T-helper 2 cell (primary cell): ENCODE results near the gene TP53TG5.
A peak's percentile ranks its signal among the peaks of the same experiment; 100 is the strongest.
"Not testable (repeated sequence)": the region's sequence is repeated elsewhere in the genome, so short reads cannot be mapped to it uniquely, and the experiment has no call there.

ENCODE experiments used
- DNase-seq, 5 experiments: peaks; one replicate each; pipeline versions ENCODE4 v3.0.0 to v3.0.0-alpha.2; 2012 to 2022

TP53TG5 gene

DNA sequence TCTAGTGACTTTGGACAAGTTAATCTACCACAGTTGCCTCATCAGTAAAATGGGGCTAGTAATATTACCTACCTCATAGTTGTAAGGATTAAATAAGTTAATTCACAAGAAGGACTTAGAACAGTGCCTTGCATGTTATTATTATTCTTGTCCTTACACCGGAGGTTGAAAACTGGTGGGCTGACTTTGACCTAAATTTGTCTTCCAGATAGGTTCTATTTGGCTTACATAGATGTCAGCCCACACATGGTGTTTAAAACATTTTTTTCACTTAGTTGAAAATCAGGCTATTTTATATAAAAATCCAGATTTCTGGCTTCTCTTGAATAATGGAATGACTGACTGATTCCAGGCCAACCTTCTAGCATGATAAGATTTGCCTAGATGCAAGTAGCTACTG lies 11.9 kb downstream of the TP53TG5 start:
- DNase-seq: no peak

DNA sequence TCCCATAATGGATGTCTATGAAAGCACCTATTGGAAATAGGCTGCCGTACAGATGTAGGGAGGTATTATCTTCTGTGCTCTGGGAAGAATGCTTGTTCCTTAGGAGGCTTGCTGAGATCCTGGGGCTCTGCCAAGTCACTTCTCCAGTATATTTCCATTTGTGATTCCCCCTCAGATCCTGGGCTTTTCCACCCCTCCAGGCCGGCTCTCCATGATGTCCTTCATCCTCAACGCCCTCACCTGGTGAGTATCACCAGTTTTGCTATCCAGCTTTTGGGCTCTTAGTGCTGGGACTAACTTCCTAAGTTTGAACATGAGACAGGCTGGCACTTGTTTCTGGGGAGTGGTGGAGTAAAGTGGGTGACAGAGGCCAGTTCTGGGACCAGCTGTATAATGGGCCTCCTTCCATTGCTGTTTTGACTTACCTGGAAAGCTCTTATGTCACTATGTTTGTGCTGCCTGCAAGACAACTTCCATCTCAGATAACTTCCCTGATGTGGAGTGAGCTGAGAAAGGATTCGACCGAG lies 12.6 kb downstream of the TP53TG5 start:
- DNase-seq: no peak

- no peak for DNase-seq
Measured at GRCh38 chr20:45363611-45364492, 14.3 kb downstream of the TP53TG5 start.

DNA sequence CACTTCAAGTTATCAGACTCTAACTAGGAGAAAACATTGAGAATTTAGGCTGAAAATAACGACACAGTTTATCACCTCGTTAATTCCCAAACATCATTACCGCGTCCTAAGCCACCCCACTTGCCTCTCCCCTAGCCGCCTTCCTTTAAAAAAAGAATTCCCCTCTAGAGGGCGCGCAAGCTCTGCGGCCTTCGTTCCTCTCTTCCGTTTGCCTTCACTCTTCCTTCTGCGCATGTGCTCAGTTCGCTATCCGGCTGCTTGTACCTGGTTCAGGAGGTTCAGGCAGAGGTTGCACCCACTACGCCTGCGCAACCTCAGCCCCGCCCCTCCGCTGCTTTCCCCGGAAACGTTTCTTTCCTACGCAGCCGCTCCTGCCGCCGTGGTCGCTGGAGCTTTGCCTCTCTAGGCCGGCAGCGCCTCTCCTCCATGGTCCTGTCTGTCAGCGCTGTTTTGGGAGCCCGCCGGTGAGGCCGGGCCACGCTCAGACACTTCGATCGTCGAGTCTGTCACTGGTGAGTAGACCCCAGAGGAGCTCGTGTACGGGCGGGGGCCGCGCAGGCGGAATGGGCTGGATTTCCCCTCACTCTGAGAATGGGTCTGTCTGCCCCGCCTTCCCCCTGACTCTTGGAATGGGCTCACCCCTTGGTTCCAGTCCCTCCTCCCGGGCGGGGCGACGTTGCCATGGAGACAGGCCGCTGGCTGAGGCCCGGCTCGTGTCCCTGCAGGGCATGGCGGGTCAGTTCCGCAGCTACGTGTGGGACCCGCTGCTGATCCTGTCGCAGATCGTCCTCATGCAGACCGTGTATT lies 15.1 kb downstream of the TP53TG5 start, which contains the start of gene SYS1:
SYS1 (plus strand) TSS at position 353 of the 807 bp plus-strand sequence; CDS start at position 729, 376 bp downstream.
- peak; percentile 94 to 98 (median 97) for DNase-seq

- DNase-seq: no peak
Measured at GRCh38 chr20:45361793-45362192, 16.3 kb downstream of the TP53TG5 start.

DNA sequence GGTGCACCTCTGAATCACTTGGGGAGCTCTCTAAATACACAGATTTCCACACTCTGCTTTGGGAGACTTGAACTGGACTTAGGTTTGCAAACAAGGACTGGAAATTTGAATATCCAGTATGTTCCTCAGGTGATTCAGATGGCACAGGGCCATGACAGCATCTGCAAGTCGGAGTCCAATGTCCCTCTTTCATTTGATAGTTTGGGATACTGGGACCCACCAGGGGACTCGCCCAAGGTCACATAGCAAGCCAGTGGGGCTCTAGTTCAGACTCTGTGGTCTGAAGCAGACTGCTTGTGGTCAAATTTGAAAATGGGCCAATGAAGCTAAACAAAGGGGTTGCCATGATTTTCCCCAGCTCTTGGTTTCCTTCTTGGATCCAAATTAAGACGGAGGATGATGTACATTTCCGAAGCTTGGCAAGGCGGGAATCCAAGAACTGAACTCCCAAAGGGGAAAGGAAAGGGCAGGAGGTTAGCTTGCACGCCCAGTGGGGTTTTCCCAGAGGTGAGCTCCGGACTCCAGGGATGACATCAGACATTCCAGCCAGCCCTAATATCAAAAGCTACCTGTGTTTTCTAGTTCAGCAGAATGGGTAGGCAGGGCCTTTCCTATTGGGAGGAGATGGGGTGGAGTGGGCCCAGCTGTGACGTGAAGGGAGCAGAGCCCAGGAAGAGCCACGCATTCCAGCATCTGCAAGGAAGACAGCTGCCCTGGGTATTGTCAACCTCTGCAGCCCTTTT lies 18.5 kb downstream of the TP53TG5 start:
- DNase-seq: no peak

DNA sequence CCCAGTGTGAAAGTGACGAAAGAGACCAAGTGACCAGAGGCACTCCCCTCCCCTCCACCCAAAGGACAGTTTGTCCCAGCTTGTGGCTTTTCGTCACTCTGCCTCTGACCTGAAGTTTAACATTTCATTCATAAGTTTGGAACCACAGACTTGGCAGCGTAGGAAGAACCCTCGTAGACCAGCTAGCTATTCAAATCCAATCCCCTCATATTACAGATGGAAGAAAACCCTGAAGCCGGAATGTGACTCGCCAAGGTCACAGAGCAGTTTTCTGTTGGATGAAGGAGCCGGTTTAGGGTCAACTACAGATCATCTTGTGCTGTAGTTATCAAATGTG lies 19.1 kb downstream of the TP53TG5 start:
- no peak for DNase-seq

DNA sequence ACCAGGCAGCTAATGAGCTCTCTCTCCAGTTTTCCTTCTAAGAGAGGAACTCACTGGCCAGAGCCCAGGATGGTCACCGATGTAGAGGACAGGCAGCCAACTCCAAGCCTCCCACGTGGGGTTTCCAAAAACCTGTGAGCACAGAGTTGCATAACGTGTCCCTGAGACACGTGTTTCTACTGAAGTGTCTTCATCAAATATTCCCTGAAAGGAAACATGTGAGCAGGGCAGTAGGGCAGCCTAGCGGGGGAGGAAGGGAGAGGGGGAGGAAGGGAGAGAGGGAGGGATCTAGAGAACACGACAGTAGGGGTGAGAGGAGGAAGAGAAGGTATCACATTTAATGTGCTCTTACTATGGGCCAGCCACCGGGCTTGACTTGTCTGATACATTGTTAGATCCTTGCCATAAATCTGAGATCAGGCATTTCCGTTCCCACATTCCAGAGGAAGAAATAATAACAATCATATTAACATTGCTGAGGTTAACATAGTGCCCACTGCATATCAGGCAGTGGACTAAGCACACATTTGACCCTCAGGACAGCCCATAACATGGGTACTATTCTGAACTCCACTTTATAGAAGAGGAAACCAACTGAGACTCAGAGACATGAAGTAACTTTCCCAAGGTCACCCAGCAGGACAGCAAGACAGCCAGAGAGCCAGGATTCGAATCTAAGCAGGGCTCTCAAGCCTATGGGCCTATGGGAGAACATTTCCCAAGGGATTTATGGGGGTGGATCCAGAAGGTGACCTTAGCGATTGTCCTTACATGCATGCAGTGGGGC lies 19.6 kb downstream of the TP53TG5 start:
- DNase-seq: no peak

- DNase-seq: peak in 1 of 5 experiments; percentile 71
Measured at GRCh38 chr20:45355209-45356084, 22.7 kb downstream of the TP53TG5 start.

- DNase-seq: peak in 1 of 5 experiments; percentile 24
Measured at GRCh38 chr20:45354423-45355208, 23.5 kb downstream of the TP53TG5 start.

GRCh38 chr20:45353746-45354145 lies 24.4 kb downstream of the TP53TG5 start:
- no peak for DNase-seq

DNA sequence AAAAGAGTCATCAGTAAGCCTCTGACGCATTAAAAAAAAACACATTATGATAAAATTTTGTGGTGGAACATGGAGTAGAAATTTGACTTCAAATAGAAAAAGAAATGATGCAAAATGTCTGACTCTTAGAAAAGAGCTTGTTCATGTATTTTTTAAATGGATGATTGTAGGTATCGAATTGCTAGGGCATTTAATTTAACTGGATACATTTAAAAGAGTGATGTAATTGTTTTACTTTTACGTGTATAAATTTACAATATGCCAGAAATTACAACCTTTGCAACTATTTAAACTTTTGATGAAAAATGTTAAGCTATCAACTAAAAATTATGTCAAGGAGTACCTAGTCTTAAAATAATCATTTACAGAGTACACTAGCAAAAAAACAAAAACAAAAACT lies 25.4 kb downstream of the TP53TG5 start:
- DNase-seq: no peak

DNA sequence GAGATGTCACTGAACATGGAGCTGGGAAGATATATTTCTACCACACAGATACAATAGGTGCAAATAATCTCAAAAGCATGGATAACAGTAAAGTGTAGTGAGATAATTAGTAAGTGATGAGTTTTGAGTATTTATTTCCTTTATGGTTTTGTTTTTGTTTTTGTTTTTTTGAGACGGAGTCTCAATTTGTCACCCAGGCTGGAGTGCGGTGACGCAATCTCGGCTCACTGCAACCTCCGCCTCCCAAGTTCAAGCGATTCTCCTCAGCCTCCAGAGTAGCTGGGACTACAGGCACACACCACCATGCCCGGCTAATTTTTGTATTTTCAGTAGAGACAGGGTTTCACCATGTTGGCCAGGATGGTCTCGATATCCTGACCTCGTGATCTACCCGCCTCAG lies 27.3 kb downstream of the TP53TG5 start:
- DNase-seq: not testable (repeated sequence)

DNA sequence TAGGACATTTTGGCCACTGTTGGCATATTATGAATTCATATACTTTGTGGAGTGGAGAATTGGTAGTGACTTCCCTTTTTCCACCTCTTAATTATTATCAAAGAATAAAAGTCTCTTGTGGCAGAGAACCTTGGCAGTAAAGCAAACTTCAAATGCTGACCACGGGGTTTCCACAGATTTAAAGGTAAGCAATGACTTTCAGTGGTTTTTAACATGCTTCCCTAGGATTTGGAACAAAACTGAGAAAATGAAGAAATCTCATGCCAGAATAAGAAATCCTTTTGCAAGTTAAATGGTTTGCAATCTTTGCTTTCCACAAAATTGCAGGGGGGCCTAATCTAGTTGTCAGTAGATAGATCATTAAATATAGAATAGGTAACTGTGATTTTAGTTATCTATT lies 27.9 kb downstream of the TP53TG5 start:
- DNase-seq: no peak

GRCh38 chr20:45347936-45348778 lies 30.0 kb downstream of the TP53TG5 start, which contains the start of gene SDC4:
SDC4 (minus strand) TSS chr20:45348424; CDS start chr20:45348384, 40 bp downstream.
- DNase-seq: peak; percentile 44 to 69 (median 52)

DNA sequence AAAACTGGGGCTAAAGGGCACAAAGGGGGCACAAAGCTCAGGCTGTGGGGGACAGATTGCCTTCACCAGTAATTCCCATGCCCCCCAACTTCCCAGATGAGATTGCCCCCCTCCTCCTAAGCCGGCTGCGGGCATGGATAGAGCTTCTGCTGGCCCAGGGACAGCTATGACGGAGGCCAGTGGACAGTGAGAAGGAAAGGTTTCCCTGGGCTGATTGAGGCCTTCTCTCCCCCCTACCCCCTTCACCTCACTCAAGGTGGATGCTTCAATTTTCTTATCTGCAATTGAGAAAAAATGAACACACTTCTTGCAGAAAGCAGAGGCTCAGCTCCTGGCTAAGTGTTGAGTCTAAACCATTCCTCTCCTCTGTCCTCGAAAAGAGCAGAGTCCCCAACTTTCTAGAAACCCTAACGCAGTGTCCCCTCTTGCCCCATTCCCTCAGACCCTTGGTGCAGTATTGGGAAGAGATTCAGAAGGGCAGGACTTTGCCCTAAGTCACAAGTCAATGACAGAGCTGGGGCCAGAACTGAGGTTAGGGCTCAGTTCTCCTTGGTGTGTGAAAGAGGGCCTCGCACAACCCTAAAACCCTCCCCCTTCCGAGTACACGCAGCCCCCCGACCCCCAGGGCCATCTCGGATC lies 30.7 kb downstream of the TP53TG5 start:
- no peak for DNase-seq

DNA sequence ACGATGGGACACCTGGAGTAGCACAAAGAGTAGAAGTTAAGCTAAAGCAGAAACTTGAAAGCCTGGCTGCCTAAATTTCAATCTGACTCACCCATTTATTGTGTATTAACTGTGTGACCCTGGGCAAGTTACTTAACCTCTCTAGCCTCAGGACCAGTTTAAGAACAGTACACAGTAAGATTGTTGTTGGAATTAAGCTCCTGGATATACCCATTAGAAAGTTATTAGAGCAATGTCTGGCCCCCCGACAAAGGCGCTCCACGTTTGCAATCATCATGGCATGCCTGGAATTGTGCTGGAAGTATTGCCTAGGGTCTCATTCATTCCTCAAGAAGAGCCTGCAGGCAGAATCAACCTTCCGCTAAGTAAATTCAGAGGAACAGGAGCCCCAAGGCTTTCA lies 31.3 kb downstream of the TP53TG5 start:
- no peak for DNase-seq

- no peak for DNase-seq
Measured at GRCh38 chr20:45346291-45346718, 31.8 kb downstream of the TP53TG5 start.
